HPDE6-E6E7 (cell line): ENCODE data around the gene ZMIZ1.

Source experiments
- DNase-seq: peaks from one replicate; pipeline ENCODE4 v3.0.0; 2011; ENCODE audit warnings: missing footprints; ENCODE audit errors: extremely low spot score

ZMIZ1 gene

DNA sequence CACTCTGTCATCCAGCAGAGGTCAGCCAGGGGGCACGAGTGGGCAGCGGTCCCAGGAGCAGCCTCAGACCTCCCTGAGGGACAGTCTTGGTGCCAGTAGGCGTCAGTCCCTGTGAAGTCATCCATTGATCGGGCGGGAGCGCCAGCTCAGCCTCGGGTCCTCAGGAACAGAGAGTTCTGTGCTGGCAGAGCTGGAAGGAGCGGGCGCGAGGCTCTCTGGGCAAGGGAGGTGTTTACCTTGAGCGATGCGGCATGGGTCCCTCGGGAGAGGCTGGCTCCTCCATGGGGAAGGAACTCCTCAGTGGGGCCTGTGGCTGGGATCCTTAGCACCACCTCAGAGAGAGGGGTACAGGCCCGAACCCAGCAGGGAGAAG is 177.4 kb downstream of the ZMIZ1 start:
- DNase-seq: no peak

GRCh38 chr10:79246606-79247275 is 178.0 kb downstream of the ZMIZ1 start:
- no peak for DNase-seq

- DNase-seq: no peak
Observed at GRCh38 chr10:79247373-79248137, 178.8 kb downstream of the ZMIZ1 start.

- no peak for DNase-seq
Observed at GRCh38 chr10:79248341-79249185, 179.8 kb downstream of the ZMIZ1 start.

DNA sequence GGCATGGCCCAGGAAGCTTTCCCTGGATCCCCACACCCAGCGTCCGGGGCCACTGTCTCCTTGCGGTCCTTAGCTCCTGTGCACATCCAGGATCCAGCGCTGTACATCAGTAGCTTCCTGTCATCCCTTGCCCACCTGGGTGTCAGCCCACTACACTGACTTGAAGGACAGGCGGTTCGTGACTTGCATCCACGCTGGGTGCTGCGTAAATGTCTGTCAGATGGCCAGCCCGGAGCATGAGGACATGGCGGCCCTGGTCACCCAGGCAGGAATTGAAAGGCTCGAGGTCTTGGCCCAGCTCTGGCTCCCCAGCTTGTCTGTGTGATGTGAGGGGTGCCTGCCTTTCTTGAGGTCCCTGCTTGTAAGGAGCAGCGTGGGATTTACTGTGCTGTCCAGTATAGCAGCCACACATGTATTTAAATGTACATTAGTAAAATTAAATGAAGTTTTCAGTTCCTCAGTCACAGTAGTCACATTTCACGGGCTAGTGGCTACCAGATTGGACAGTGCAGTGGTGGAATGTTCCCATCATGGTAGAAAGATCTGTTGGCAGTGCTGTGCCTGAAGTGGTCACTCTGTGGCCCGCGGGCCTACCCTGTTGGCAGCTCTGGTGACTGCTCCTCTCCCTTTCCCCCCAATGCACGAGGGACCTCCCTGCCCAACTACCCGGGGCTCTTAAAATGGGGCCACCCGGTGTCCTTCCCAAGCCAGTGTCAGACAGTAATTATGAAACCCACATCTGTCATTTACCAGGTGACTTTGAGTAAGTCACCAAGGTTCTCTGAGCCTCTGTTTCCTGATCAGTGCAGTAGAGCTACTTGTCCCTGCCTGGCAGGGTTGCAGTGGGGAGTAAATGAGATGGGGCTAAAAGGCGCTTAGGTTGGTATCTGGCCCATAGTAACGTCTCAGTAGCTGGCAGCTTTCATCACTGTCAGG is 180.7 kb downstream of the ZMIZ1 start:
- no peak for DNase-seq

DNA sequence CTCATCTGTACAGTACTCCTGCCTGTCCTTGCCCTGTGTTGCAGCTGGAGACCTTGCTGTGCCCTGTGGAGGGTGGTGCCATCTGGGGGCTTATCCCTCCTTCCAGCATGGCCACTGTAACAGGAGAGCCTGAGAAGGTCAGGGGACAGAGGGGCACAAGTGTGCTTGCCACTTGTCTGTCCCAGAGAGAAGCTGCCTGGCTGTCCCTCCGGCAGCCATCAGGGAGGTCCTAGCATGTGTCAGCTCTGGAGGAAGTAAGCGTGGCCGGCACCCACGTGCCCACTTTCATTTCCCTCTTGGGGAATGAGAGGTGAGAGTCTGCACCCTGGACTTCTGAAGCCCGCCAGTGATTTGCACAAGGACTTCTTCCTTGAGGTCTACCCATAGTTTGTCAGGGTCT is 181.5 kb downstream of the ZMIZ1 start:
- DNase-seq: no peak

DNA sequence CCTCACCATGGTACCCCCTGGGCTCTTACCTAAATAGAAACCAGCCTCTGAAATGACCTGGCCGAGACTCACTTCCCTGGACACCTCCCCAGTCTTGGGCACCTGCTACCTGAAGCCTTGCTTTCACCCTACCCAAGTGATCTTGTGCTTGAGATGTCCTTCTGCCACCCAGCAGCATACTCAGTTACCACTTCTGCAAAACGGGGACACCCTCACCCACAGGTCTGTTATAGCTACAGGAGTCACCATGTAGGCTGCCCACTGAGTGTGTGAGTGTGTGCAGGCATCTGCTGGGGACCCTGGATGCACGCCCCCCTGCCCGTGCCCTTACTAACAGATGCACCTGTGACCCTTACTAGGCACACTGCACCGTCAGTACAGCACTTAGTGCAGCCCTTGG is 183.7 kb downstream of the ZMIZ1 start:
- no peak for DNase-seq

DNA sequence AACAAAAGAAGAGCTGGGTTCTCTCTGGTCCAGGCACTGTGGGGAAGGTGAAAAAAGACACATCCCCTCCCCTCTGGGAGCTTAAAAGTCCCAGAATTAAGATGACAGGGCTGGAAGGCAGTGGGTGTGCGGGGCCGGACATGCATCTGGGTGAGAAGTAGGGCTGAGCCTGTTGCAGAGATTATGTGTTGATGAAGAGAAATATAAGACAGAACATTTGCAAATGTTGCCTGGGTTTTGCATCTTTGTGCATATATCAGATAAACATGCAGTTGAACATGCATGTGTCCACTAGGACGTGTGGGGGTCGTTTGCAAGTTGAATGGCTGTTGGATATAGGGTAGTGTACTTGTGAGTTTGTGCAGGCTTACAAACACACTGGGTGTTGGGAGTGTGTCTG is 184.2 kb downstream of the ZMIZ1 start:
- no peak for DNase-seq

GRCh38 chr10:79253704-79254103 is 184.9 kb downstream of the ZMIZ1 start:
- no peak for DNase-seq

- no peak for DNase-seq
Observed at GRCh38 chr10:79254333-79255006, 185.7 kb downstream of the ZMIZ1 start.

DNA sequence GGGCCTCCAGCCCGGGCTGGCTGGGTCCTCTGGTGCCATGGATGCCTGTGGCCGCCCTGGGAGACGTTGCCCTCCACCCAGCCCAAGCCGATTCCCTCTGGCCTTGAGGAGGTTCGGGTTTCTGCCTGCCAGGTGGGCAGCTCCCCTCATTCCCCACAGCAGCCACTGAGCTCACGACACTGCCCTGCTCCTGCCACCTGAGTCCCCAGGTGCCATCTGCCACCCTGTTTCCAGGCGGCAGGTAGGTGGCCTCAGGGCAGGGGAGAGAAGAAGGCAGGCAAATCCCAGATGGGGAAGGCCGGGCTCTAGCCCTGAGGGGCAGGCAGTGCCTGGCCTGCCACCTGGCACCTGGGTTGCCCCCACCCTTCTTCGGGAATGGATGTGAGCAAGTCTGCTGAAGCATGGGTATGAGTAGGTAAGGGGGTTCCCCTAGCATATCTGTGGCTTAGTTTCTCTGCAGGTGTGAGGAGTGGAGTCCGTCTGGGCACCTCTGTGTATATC is 186.3 kb downstream of the ZMIZ1 start:
- DNase-seq: no peak

GRCh38 chr10:79256264-79256806 is 187.6 kb downstream of the ZMIZ1 start:
- no peak for DNase-seq

- no peak for DNase-seq
Observed at GRCh38 chr10:79258894-79259293, 190.1 kb downstream of the ZMIZ1 start.

GRCh38 chr10:79259834-79260233 is 191.1 kb downstream of the ZMIZ1 start:
- no peak for DNase-seq

GRCh38 chr10:79260811-79261740 is 192.3 kb downstream of the ZMIZ1 start:
- no peak for DNase-seq

- DNase-seq: no peak
Observed at GRCh38 chr10:79262131-79262530, 193.4 kb downstream of the ZMIZ1 start.

DNA sequence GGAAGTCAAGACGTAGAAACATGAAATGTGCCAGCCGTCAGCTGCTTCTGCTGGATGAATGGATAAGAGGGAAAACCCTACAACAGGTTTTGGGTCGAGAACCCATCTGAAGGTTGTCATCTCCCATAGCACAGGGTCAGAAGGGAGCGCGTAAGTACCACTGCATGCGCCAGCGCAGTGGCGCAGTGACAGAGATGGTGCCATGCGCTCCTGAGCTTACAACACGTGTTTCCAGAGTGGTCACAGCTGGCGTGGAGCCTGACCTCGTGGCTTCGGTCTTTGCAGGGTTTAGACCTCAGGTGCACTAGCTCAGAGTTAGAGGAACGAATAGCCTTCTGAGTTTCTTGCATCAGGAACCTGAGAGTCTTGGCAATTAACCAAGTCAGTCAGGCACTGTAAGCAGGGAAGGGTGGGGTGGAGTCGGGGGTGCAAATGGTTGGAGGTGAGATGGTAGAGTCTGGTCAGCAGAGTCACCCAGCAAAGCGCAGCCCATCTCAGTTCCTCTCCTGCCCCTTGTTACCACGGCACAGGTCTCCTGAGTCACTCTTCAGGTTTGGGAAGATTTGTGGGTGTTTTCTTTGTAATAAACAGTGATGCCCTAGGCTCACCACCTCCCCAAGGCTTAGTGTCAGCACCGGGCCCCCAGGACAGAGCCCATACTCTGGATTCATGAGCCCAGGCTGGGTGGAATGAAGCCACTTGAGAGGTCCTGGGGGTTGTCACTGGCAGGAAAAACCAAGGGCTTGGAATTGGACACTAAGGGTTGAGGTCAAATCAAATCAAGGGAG is 194.4 kb downstream of the ZMIZ1 start:
- DNase-seq: no peak

DNA sequence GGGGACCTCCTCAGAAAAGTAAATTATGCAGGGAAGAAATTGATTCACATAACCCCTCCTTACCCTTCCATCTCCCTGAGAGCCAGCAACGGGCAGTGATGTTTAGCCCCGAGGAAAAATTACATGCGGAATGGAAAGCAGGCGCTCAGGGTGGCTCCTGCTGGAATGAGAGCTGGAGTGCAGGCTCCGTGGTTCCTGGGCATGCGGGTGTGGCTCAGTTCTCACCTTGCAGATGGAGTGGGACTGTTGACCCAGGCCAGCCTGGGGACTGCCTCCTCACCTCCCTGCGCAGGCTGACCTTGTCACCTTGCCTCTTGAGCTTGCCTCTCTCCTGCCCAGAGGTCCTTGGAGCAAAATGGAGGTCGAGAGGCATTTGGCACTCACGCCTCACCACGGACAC is 195.2 kb downstream of the ZMIZ1 start:
- no peak for DNase-seq
